NK-92 treated with Interleukin-12 subunit alpha and Interleukin-12 subunit beta, amount 100 ng/mL, for 24 hours (cell line): ENCODE measurements around the gene C10orf67.

Experiments
- DNase-seq: peaks from one replicate; lab custom pipeline; 2025; lab: John Stamatoyannopoulos, UW

Gene C10orf67

GRCh38 chr10:23196915-23197314 is 147.7 kb downstream of the C10orf67 start:
- DNase-seq = no peak

- DNase-seq = no peak
Observed at GRCh38 chr10:23195846-23196600, 148.6 kb downstream of the C10orf67 start.

- DNase-seq = no peak
Observed at GRCh38 chr10:23194966-23195845, 149.4 kb downstream of the C10orf67 start.

- no peak for DNase-seq
Observed at GRCh38 chr10:23194471-23194965, 150.1 kb downstream of the C10orf67 start.

- no peak for DNase-seq
Observed at GRCh38 chr10:23193435-23194074, 151.0 kb downstream of the C10orf67 start.

- no peak for DNase-seq
Observed at GRCh38 chr10:23192712-23193434, 151.7 kb downstream of the C10orf67 start.

- no peak for DNase-seq
Observed at GRCh38 chr10:23191764-23192711, 152.6 kb downstream of the C10orf67 start, which contains the start of gene PTF1A. TSS of gene PTF1A (plus strand) at chr10:23192312. CDS start at chr10:23192531, 219 bp downstream.

- DNase-seq = no peak
Observed at GRCh38 chr10:23190872-23191763, 153.5 kb downstream of the C10orf67 start.

GRCh38 chr10:23189024-23189423 is 155.6 kb downstream of the C10orf67 start:
- no peak for DNase-seq

GRCh38 chr10:23187155-23187554 is 157.4 kb downstream of the C10orf67 start:
- DNase-seq = no peak

- no peak for DNase-seq
Observed at GRCh38 chr10:23186697-23187096, 157.9 kb downstream of the C10orf67 start.

- no peak for DNase-seq
Observed at GRCh38 chr10:23186178-23186577, 158.4 kb downstream of the C10orf67 start.

GRCh38 chr10:23174977-23175512 is 169.6 kb downstream of the C10orf67 start:
- DNase-seq = no peak

- no peak for DNase-seq
Observed at GRCh38 chr10:23174074-23174976, 170.3 kb downstream of the C10orf67 start.

- DNase-seq = no peak
Observed at GRCh38 chr10:23173214-23174073, 171.2 kb downstream of the C10orf67 start.

GRCh38 chr10:23172429-23173213 is 172.0 kb downstream of the C10orf67 start:
- DNase-seq = no peak
